Ascending aorta (tissue), 2 donors: ENCODE measurements around the gene SMAD9. TPM values are rescaled to one million over a fixed set of nuclear protein-coding genes. Genes with fewer than 3 reads are reported as not detected.

Experiments
- DNase-seq, 2 donors: peaks; one replicate each; pipeline ENCODE4 v3.0.0-alpha.2; 2019; ENCODE audit warnings: low spot score in 2 of 2
- H3K27ac ChIP-seq, 2 donors: fragments of 200-600 bp; sonication (generic); one replicate each; pipeline ENCODE4 v1.5.1; 2016 to 2017; ENCODE audit warnings: mild to moderate bottlenecking in 1 of 2
- H3K27me3 ChIP-seq: fragments of 200-600 bp; sonication (generic); one replicate; pipeline ENCODE4 v1.5.1; 2017
- H3K36me3 ChIP-seq, 2 donors: fragments of 200-600 bp; sonication (generic); one replicate each; pipeline ENCODE4 v1.5.1; 2016
- H3K4me1 ChIP-seq, 2 donors: fragments of 200-600 bp; sonication (generic); one replicate each; pipeline ENCODE4 v1.5.1; 2016 to 2017; ENCODE audit warnings: mild to moderate bottlenecking in 1 of 2
- H3K4me3 ChIP-seq, 2 donors: fragments of 200-600 bp; sonication (generic); one replicate each; pipeline ENCODE4 v1.5.1; 2016 to 2017; ENCODE audit warnings: mild to moderate bottlenecking in 1 of 2
- H3K9me3 ChIP-seq, 2 donors: fragments of 200-600 bp; sonication (generic); one replicate each; pipeline ENCODE4 v1.5.1; 2016
- CTCF ChIP-seq, 3 experiments: fragments of 200-600 bp in 2 of 3; fragments of 450-650 bp in 1 of 3; sonication (generic) in 2 of 3; IDR thresholded peaks; one replicate each; pipeline ENCODE4 v1.5.1; 2016 to 2019; ENCODE audit warnings: antibody characterized with exemption in 3 of 3, mild to moderate bottlenecking in 1 of 3, moderate library complexity in 1 of 3
- intact Hi-C: fragments of 100-400 bp; cut with DNase I; formaldehyde crosslinking; loops from one replicate; pipeline ENCODE4 v1.15.1; 2023
- total RNA-seq: library from RNA; depleted of rRNA; stranded (reverse); fragments of >200 nt; gene quantifications from one replicate; pipeline ENCODE4 v1.1.0, GENCODE V29; 2016

Gene SMAD9
- total RNA-seq, 1 donor from 2014 or later, result 24.5 TPM

GRCh38 chr13:36879218-36879938 lies 40.7 kb downstream of the SMAD9 start:
- TF ChIP-seq CTCF (IDR thresholded peaks at IDR 0.05), result no peak
- Histone ChIP-seq H3K9me3 (no peaks in the 10 kb centered on the region), H3K27me3 (no peaks in the 10 kb centered on the region), H3K36me3 (peaks cover 5 to 27% of the 10 kb centered on the region in 2 donors), H3K27ac (no peak overlapping the region), H3K4me3 (no peak overlapping the region), H3K4me1 (peaks cover 0 to 9% of the 10 kb centered on the region in 2 donors)
- intact Hi-C loops, result no loop called here
- DNase-seq, result no peak

DNA sequence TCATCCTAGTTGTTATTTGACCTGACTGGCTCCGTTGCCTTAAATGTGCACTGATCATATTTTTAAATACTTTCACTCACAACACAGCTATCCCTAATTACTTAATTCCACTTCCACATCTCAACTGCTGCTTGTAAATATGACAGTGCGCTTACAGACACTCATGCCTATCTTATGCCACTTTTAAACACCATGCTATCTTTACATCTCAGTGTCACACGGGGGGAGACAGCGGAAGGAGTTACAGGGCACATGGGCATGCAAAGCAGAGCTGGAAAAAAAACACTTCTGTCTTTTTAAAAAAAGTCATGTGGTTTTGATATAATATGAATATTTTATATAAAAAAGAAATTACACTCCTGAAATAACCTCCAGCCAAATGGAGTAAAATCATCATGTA lies 44.1 kb downstream of the SMAD9 start:
- Histone ChIP-seq H3K4me3 (no peak overlapping the region), H3K4me1 (peaks cover 0 to 3% of the 10 kb centered on the region in 2 donors), H3K27ac (no peak overlapping the region), H3K9me3 (no peaks in the 10 kb centered on the region), H3K36me3 (peaks cover 20 to 54% of the 10 kb centered on the region in 2 donors), H3K27me3 (no peaks in the 10 kb centered on the region)
- TF ChIP-seq CTCF (IDR thresholded peaks at IDR 0.05), result no peak
- intact Hi-C loops, result no loop called here
- DNase-seq, result no peak

- no peak for TF ChIP-seq CTCF (IDR thresholded peaks at IDR 0.05)
- no peak for DNase-seq
- Histone ChIP-seq H3K9me3 (no peaks in the 10 kb centered on the region), H3K4me3 (no peak overlapping the region), H3K27ac (no peak overlapping the region), H3K4me1 (no peaks in the 10 kb centered on the region), H3K27me3 (no peaks in the 10 kb centered on the region), H3K36me3 (peaks cover 25 to 58% of the 10 kb centered on the region in 2 donors)
- intact Hi-C loops, result no loop called here
Measured at GRCh38 chr13:36875431-36875830, 44.6 kb downstream of the SMAD9 start.

DNA sequence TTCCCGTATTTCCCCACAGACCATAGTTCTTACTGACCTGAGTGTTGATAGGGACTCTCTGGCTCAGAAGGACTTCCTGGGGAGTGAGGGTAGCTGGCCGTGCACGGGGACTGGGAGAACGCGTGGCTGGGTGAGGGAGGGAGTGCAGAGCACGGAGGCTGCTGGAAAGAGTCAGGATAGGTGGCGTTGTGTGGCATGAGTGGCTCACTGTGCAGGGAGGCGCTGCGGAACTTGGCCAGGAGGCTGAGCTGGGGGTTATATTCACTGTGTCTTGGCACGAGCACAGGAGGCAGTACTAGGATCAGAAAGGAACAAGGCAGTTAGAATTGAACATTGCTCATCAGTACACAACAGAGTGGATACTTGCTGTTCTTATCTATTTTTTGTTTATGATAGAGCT lies 47.4 kb downstream of the SMAD9 start:
- H3K27ac ChIP-seq, result no peak overlapping the region
- no peaks in the 10 kb centered on the region for H3K9me3 ChIP-seq
- DNase-seq, result no peak
- H3K4me1 ChIP-seq, result no peaks in the 10 kb centered on the region
- no peaks in the 10 kb centered on the region for H3K27me3 ChIP-seq
- peaks cover 26 to 42% of the 10 kb centered on the region in 2 donors for H3K36me3 ChIP-seq
- intact Hi-C loops, result no loop called here
- TF ChIP-seq CTCF (IDR thresholded peaks at IDR 0.05), result no peak
- H3K4me3 ChIP-seq, result no peak overlapping the region

DNA sequence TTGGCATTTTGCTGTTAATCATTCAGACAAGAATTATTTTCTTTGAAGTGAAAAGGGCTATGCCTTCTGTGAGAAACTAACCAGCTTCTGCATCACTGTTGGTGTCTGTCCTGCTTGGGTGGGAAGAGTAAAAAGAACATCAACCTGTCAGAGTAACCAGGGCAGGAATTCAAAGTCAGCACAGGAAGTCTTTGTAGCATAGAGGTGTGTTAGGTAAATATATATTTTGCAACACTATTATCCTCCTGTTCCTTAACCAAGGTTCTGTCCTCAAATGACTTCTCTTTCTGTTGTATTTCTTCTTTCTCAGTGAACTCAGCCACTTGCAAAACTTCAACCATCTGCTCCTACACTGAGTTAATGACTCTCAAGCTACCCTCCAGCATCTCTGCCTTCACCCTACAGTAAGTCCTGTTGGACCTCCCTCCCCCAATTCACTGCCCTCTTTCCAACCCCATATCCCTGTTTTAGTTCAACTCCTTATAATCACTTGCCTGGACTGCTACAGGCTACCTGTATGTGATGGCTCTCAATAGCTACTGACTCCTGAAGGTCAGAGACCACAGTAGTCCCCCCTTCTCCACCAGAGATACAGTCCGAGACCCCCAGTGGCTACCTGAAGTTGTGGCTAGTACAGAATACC lies 49.9 kb downstream of the SMAD9 start:
- H3K27ac ChIP-seq, result no peak overlapping the region
- H3K4me1 ChIP-seq, result no peaks in the 10 kb centered on the region
- peaks cover 34 to 50% of the 10 kb centered on the region in 2 donors for H3K36me3 ChIP-seq
- intact Hi-C loops, result no loop called here
- no peak for DNase-seq
- no peak for TF ChIP-seq CTCF (IDR thresholded peaks at IDR 0.05)
- H3K9me3 ChIP-seq, result no peaks in the 10 kb centered on the region
- no peaks in the 10 kb centered on the region for H3K27me3 ChIP-seq
- no peak overlapping the region for H3K4me3 ChIP-seq
